Liver (tissue), 3 donors: ENCODE data around the gene ZNF831.

Experiments
- GABPA ChIP-seq, 2 donors: IDR thresholded peaks in 1 of 2; conservative IDR thresholded peaks in 1 of 2; 2 replicates each; pipeline ENCODE4 v1.6.1; 2016; ENCODE audit warnings: antibody characterized with exemption in 2 of 2, mild to moderate bottlenecking in 1 of 2, moderate library complexity in 1 of 2
- HNF4G ChIP-seq: IDR thresholded peaks from 2 replicates; pipeline ENCODE4 v1.6.1; 2016; ENCODE audit warnings: antibody characterized with exemption
- JUND ChIP-seq, 2 donors: IDR thresholded peaks; 2 replicates each; pipeline ENCODE4 v1.6.1; 2016; ENCODE audit warnings: antibody characterized with exemption in 2 of 2
- NR2F2 ChIP-seq: IDR thresholded peaks from 2 replicates; pipeline ENCODE4 v1.6.1; 2016; ENCODE audit warnings: antibody characterized with exemption
- REST ChIP-seq: IDR thresholded peaks from 2 replicates; pipeline ENCODE4 v1.6.1; 2016; ENCODE audit warnings: antibody characterized with exemption, mild to moderate bottlenecking
- TF ChIP-seq, protein P1 (sequence below): fragments of 150-350 bp; IDR thresholded peaks from 2 replicates; pipeline ENCODE4 v1.5.1; 2017; ENCODE audit warnings: improper control_type of control experiment, low read depth, low read length; ENCODE audit not compliant: missing input control
- donor health status: healthy.
- donor health status: healthy.

DNA sequence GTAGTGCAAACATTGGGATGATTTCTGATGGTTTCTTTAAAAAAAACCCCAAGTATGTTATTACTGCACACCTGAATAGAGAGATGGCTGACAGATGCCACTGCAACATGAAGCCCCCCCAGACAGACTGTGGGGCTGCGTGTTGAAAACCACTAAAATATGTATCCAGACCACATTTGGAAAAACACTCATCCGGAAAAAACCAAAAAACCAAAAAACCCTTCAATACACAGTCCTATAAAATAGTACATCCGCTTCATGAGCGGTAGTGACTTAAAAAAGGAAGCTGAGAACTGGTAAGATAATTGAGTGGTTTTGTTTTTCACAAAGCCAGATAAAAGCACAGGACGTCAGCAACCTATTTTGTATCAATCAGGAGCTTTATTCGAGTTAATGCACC is 89.7 kb downstream of the ZNF831 start:
- TF ChIP-seq, protein P1, sequence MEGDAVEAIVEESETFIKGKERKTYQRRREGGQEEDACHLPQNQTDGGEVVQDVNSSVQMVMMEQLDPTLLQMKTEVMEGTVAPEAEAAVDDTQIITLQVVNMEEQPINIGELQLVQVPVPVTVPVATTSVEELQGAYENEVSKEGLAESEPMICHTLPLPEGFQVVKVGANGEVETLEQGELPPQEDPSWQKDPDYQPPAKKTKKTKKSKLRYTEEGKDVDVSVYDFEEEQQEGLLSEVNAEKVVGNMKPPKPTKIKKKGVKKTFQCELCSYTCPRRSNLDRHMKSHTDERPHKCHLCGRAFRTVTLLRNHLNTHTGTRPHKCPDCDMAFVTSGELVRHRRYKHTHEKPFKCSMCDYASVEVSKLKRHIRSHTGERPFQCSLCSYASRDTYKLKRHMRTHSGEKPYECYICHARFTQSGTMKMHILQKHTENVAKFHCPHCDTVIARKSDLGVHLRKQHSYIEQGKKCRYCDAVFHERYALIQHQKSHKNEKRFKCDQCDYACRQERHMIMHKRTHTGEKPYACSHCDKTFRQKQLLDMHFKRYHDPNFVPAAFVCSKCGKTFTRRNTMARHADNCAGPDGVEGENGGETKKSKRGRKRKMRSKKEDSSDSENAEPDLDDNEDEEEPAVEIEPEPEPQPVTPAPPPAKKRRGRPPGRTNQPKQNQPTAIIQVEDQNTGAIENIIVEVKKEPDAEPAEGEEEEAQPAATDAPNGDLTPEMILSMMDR: no peak
- TF ChIP-seq JUND (IDR thresholded peaks at IDR 0.05): no peak
- TF ChIP-seq HNF4G: no peak
- TF ChIP-seq GABPA (IDR thresholded peaks at IDR 0.05 in 1 of 2, conservative IDR thresholded peaks at IDR 0.05 in 1 of 2): no peak
- TF ChIP-seq REST: no peak
- no peak for TF ChIP-seq NR2F2
